Activated CD4-positive, CD25-positive, alpha-beta regulatory T cell (primary cell): ENCODE data around the gene DCAF12L2.
"Not testable (repeated sequence)": the region's sequence is repeated elsewhere in the genome, so short reads cannot be mapped to it uniquely, and the experiment has no call there.

Source experiments
- DNase-seq, 4 experiments: peaks; one replicate each; lab custom pipeline; 2025; lab: John Stamatoyannopoulos, UW

The DCAF12L2 gene

GRCh38 chrX:126165721-126166461 lies at the start of gene DCAF12L2:
Gene DCAF12L2, minus strand, starts transcription at chrX:126166289. Its CDS starts 365 bp downstream, at chrX:126165924.
- no peak for DNase-seq

- not testable (repeated sequence) for DNase-seq
These were observed 24.8 kb upstream of the DCAF12L2 start for GRCh38 chrX:126190888-126191287.

- DNase-seq = no peak
These were observed 11.2 kb upstream of the DCAF12L2 start for GRCh38 chrX:126177133-126177840.

- DNase-seq = no peak
These were observed 4.6 kb upstream of the DCAF12L2 start for GRCh38 chrX:126170720-126171119.

GRCh38 chrX:126167560-126167959 lies 1.5 kb upstream of the DCAF12L2 start:
- DNase-seq = no peak

GRCh38 chrX:126165401-126165720 lies 728 bp downstream of the DCAF12L2 start:
- DNase-seq = no peak

- DNase-seq = no peak
These were observed 1.2 kb downstream of the DCAF12L2 start for GRCh38 chrX:126164689-126165400.

GRCh38 chrX:126164226-126164625 lies 1.9 kb downstream of the DCAF12L2 start:
- no peak for DNase-seq

- no peak for DNase-seq
These were observed 25.1 kb downstream of the DCAF12L2 start for GRCh38 chrX:126141014-126141413.

- DNase-seq = no peak
These were observed 28.2 kb downstream of the DCAF12L2 start for GRCh38 chrX:126137899-126138298.

GRCh38 chrX:126124721-126125120 lies 41.4 kb downstream of the DCAF12L2 start:
- no peak for DNase-seq
